ENCODE measurements around the gene ALDH1L2.

DNA sequence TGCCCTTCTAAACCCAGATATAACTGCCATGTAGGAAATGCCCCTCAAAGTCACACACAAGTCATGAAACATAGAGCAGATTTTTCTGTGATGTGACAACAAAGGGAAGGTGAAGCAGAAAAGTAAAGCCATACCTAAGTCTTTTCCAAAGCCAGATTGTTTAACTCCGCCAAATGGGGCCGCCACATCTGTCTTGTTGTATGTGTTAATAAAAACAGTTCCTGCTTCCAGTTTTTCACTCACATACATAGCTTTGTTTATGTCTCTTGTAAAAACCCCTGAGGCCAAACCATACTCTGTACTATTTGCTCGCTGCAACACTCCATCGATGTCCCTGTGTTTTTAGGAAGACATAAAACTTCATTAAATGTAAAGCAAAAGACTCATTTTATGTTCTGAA lies 57.8 kb downstream of the ALDH1L2 start:
- TF ChIP-seq EZH2 (IDR thresholded peaks at IDR 0.05; ENCODE audit: low read depth), result no peak
- TF ChIP-seq, protein P1, sequence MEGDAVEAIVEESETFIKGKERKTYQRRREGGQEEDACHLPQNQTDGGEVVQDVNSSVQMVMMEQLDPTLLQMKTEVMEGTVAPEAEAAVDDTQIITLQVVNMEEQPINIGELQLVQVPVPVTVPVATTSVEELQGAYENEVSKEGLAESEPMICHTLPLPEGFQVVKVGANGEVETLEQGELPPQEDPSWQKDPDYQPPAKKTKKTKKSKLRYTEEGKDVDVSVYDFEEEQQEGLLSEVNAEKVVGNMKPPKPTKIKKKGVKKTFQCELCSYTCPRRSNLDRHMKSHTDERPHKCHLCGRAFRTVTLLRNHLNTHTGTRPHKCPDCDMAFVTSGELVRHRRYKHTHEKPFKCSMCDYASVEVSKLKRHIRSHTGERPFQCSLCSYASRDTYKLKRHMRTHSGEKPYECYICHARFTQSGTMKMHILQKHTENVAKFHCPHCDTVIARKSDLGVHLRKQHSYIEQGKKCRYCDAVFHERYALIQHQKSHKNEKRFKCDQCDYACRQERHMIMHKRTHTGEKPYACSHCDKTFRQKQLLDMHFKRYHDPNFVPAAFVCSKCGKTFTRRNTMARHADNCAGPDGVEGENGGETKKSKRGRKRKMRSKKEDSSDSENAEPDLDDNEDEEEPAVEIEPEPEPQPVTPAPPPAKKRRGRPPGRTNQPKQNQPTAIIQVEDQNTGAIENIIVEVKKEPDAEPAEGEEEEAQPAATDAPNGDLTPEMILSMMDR (conservative IDR thresholded peaks at IDR 0.05), result no peak
